Bronchial epithelial cell (primary cell): ENCODE results near the gene B3GALT6. TPM values are rescaled to one million over a fixed set of nuclear protein-coding genes. Genes with fewer than 3 reads are reported as not detected.

ENCODE experiments used
- DNase-seq: peaks from one replicate; pipeline ENCODE4 v3.0.0-alpha.2; 2010; ENCODE audit warnings: low read depth
- FAIRE-seq: peaks from 2 replicates; lab custom pipeline; 2011; peaks lifted over from hg19 to GRCh38; lab: Jason Lieb, UNC
- H3K27me3 ChIP-seq: 2 replicates; pipeline ENCODE4 v1.5.1; 2011; ENCODE audit warnings: low read length; ENCODE audit not compliant: control insufficient read depth, insufficient read depth
- H3K36me3 ChIP-seq: 2 replicates; pipeline ENCODE4 v1.5.1; 2011; ENCODE audit warnings: low read length; ENCODE audit not compliant: control insufficient read depth, insufficient read depth
- H3K4me3 ChIP-seq: 2 replicates; pipeline ENCODE4 v1.5.1; 2011; ENCODE audit warnings: mild to moderate bottlenecking, low read depth, low read length, control low read depth
- CTCF ChIP-seq: IDR thresholded peaks from 2 replicates; pipeline ENCODE4 v1.5.1; 2011; ENCODE audit warnings: mild to moderate bottlenecking, moderate library complexity, low read length, control low read depth, inconsistent platforms; ENCODE audit not compliant: insufficient read depth, severe bottlenecking
- total RNA-seq: library from RNA; depleted of rRNA; stranded (reverse); fragments of >200 nt; gene quantifications from 2 replicates; pipeline ENCODE4 v1.2.1, GENCODE V29; 2014

B3GALT6 gene
- total RNA-seq, 1 donor from 2014 or later = 24.5 TPM

- DNase-seq (no peak), FAIRE-seq (no peak)
- peaks cover 19% of the 10 kb centered on the region for H3K36me3 ChIP-seq
Observed at GRCh38 chr1:1256956-1257871, 25.2 kb downstream of the B3GALT6 start.

GRCh38 chr1:1259119-1259488 is 27.1 kb downstream of the B3GALT6 start:
- peak; percentile 99 for FAIRE-seq
- H3K27me3 ChIP-seq = no peaks in the 10 kb centered on the region

More at GRCh38 chr1:1256956-1257871, 25.2 kb downstream of the B3GALT6 start:
- no peak for TF ChIP-seq CTCF
- no peak overlapping the region for H3K4me3 ChIP-seq
- H3K27me3 ChIP-seq = no peaks in the 10 kb centered on the region

GRCh38 chr1:1259540-1259939 is 27.5 kb downstream of the B3GALT6 start:
- no peak overlapping the region for H3K4me3 ChIP-seq
- no peaks in the 10 kb centered on the region for H3K27me3 ChIP-seq
- no peak for TF ChIP-seq CTCF
- no peak for DNase-seq
- H3K36me3 ChIP-seq = peaks cover 27% of the 10 kb centered on the region
- no peak for FAIRE-seq

More at GRCh38 chr1:1259119-1259488, 27.1 kb downstream of the B3GALT6 start:
- no peak for DNase-seq
- Histone ChIP-seq H3K4me3 (no peak overlapping the region), H3K36me3 (peaks cover 27% of the 10 kb centered on the region)
- TF ChIP-seq CTCF = no peak

GRCh38 chr1:1259951-1260600 is 28.0 kb downstream of the B3GALT6 start:
- H3K27me3 ChIP-seq = no peaks in the 10 kb centered on the region
- peaks cover 25% of the 10 kb centered on the region for H3K36me3 ChIP-seq
- FAIRE-seq = peak; percentile 73

More at GRCh38 chr1:1259951-1260600, 28.0 kb downstream of the B3GALT6 start:
- H3K4me3 ChIP-seq = no peak overlapping the region
- TF ChIP-seq CTCF = no peak
- DNase-seq = no peak
